ENCODE results near the gene SMAD1. TPM values are rescaled to one million over a fixed set of nuclear protein-coding genes. Genes with fewer than 3 reads are reported as not detected.

Gene SMAD1
- total and polyA plus RNA-seq, 8 donors = 2.6 to 19.3 (median 14.0) TPM

DNA sequence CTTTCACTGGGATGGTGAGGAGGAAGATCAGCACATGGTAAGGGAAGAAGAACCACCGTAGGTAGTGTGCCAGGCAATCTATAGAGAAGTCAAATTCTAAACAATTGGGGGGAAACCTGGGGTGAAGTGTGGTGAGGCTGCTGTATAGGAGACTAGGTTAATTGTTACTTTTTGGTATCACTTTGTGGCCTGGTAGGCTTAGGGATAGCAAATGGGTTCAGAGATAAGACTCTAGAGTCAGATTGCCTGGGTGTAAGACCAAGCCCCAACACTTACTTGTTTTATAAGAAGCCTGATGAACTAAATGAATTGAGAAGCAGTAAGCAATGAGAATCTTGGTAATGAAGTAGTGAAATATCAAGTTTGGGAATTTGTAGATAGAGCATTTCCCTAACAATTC is 8.7 kb downstream of the SMAD1 start:
- peaks cover 0 to 26% (median 17%) of the 10 kb centered on the region in 3 donors for H3K4me1 ChIP-seq
- H3K4me3 ChIP-seq = no peak overlapping the region
- ATAC-seq (no peak), DNase-seq (no peak), FAIRE-seq (no peak)
- intact Hi-C loops (cut with DNase I) = no loop called here
- 93 to 96% methylated on average over 1 of the region's 1 CpG for WGBS, 2 donors
- H3K9me3 ChIP-seq = no peaks in the 10 kb centered on the region
- no peak overlapping the region for H3K27ac ChIP-seq
- no peaks in the 10 kb centered on the region for H3K27me3 ChIP-seq
- H3K36me3 ChIP-seq = no peaks in the 10 kb centered on the region
- TF ChIP-seq, protein P1, sequence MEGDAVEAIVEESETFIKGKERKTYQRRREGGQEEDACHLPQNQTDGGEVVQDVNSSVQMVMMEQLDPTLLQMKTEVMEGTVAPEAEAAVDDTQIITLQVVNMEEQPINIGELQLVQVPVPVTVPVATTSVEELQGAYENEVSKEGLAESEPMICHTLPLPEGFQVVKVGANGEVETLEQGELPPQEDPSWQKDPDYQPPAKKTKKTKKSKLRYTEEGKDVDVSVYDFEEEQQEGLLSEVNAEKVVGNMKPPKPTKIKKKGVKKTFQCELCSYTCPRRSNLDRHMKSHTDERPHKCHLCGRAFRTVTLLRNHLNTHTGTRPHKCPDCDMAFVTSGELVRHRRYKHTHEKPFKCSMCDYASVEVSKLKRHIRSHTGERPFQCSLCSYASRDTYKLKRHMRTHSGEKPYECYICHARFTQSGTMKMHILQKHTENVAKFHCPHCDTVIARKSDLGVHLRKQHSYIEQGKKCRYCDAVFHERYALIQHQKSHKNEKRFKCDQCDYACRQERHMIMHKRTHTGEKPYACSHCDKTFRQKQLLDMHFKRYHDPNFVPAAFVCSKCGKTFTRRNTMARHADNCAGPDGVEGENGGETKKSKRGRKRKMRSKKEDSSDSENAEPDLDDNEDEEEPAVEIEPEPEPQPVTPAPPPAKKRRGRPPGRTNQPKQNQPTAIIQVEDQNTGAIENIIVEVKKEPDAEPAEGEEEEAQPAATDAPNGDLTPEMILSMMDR (IDR thresholded peaks at IDR 0.05) = no peak

DNA sequence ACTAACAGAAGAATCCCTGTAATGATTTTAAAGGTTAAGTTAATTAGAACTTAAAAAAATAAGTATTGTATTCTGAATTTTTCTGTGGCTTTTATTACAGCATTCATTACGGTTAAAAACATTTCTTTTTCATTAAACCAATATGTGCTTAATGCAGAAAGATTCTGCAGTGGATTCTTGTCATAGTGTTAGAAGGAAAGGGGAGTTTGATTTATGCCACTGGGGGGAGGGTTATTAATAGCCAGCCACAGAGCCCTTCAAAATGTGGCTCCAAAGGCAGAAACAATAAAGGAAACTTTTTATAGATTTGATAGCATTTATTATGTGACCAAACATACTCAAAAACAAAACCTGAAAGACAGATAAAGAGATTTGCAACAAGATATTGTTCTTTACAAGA is 9.1 kb downstream of the SMAD1 start:
- Histone ChIP-seq H3K36me3 (no peaks in the 10 kb centered on the region), H3K27me3 (no peaks in the 10 kb centered on the region), H3K4me3 (no peak overlapping the region), H3K4me1 (peaks cover 0 to 25% (median 14%) of the 10 kb centered on the region in 3 donors), H3K27ac (no peak overlapping the region), H3K9me3 (no peaks in the 10 kb centered on the region)
- TF ChIP-seq, protein P1 (IDR thresholded peaks at IDR 0.05) = no peak
- FAIRE-seq = no peak
- intact Hi-C loops (cut with DNase I) = no loop called here
- no peak for ATAC-seq
- DNase-seq = no peak
- WGBS, 2 donors = 97 to 100% methylated on average over 1 of the region's 1 CpG

DNA sequence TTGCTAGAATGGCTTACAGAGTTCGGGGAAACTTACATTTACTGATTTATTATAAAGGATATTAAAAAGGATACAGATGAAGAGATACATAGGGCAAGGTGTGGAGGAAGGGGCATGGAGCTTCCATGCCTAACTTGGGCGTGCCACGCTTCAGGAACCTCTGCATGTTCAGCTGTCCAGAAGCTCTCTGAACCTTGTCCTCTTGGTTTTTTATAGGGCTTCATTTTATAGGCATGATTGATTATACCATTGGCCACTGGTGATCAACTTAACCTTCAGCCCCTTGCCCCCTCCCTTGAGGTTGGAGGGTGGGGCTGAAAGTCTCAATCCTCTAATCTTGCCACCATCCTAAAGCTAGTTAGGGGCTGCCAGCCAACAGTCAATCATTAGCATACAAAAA is 10.7 kb downstream of the SMAD1 start:
- ATAC-seq (no peak), DNase-seq (no peak), FAIRE-seq (no peak)
- Histone ChIP-seq H3K9me3 (no peaks in the 10 kb centered on the region), H3K36me3 (no peaks in the 10 kb centered on the region), H3K27ac (no peak overlapping the region), H3K27me3 (no peaks in the 10 kb centered on the region), H3K4me3 (no peak overlapping the region), H3K4me1 (peaks cover 0 to 15% (median 4%) of the 10 kb centered on the region in 3 donors)
- TF ChIP-seq, protein P1 (IDR thresholded peaks at IDR 0.05) = no peak
- intact Hi-C loops (cut with DNase I) = no loop called here
- 99 to 100% methylated on average over 3 of the region's 3 CpGs for WGBS, 2 donors

DNA sequence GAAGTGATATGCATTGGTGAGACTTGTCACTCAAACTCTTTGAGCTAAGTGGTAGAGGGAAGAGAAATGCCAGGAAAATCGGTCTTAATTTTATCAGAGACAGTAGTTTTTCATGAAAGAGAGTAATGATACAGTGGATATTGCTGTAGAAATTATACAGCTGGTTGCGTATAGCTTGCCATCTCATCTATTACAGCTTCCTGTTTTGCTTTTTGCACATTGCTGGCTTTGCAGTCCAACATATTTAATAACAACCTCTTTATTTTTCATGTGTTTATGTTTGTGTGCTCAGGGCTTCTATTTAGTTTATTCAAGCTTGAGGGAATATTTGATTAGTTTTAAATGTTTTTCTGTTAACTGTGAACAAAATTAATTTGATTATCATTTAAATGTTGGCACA is 11.5 kb downstream of the SMAD1 start:
- ATAC-seq = no peak
- no peak for DNase-seq
- peaks cover 4 to 12% (median 9%) of the 10 kb centered on the region in 3 donors for H3K4me1 ChIP-seq
- no peak overlapping the region for H3K27ac ChIP-seq
- 57 to 68% methylated on average over 2 of the region's 2 CpGs for WGBS, 2 donors
- no peaks in the 10 kb centered on the region for H3K36me3 ChIP-seq
- no peak for FAIRE-seq
- H3K9me3 ChIP-seq = no peaks in the 10 kb centered on the region
- intact Hi-C loops (cut with DNase I) = no loop called here
- TF ChIP-seq, protein P1 (IDR thresholded peaks at IDR 0.05) = no peak
- H3K27me3 ChIP-seq = no peaks in the 10 kb centered on the region
- no peak overlapping the region for H3K4me3 ChIP-seq

DNA sequence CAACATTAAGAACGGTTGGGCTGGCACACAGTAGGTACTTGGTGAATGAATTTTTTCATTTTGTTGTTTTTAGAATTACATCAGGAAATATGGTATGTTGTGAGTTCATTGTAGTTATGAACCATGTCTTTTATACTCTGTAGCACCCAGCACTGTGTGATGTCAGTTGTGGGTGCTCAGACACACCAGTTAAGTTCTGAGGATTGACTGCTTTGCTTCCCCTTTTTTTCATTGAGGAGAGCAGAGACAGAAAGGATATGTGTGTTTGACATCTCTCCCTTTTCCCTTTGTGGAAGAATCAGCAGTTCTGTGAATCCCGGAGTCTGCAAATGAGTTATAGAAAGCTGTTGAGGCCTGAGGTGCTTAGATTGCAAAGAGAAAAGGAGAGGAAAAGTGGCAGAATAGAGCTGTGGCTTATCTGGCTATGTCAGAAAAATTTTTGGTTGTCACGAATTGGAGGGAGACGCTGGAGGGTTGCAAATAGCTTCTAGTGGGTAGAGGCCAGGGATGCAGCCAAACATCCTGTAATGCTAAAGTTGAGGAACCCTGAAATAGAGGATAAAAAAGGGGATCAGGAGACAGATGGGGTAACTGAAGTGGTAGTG is 13.1 kb downstream of the SMAD1 start:
- Histone ChIP-seq H3K27ac (no peak overlapping the region), H3K36me3 (no peaks in the 10 kb centered on the region), H3K9me3 (no peaks in the 10 kb centered on the region), H3K27me3 (no peaks in the 10 kb centered on the region), H3K4me3 (no peak overlapping the region), H3K4me1 (peaks cover 7 to 16% (median 13%) of the 10 kb centered on the region in 3 donors)
- WGBS, 2 donors = 65 to 68% methylated on average over 4 of the region's 4 CpGs
- no peak for ATAC-seq
- no peak for DNase-seq
- TF ChIP-seq, protein P1 (IDR thresholded peaks at IDR 0.05) = no peak
- intact Hi-C loops (cut with DNase I) = no loop called here
- FAIRE-seq = no peak

All from pancreas (tissue), 10 donors.